Skeletal muscle cell (primary cell): ENCODE data around the gene SCN9A.
"Not testable (repeated sequence)": the region's sequence is repeated elsewhere in the genome, so short reads cannot be mapped to it uniquely, and the experiment has no call there.

ENCODE experiments used
- DNase-seq: peaks from one replicate; pipeline ENCODE4 v3.0.0-alpha.2; 2010; ENCODE audit warnings: low read depth
- H3K4me3 ChIP-seq: 2 replicates; pipeline ENCODE4 v1.5.1; 2011; ENCODE audit warnings: low read depth, mild to moderate bottlenecking, control low read depth, low read length, moderate library complexity

Gene SCN9A

GRCh38 chr2:166376873-166377272 lies 1.1 kb upstream of the SCN9A start:
- DNase-seq = no peak

GRCh38 chr2:166376488-166376828 lies 714 bp upstream of the SCN9A start:
- DNase-seq = no peak
- H3K4me3 ChIP-seq = peak overlapping the region; percentile 56

More at GRCh38 chr2:166376873-166377272, 1.1 kb upstream of the SCN9A start:
- H3K4me3 ChIP-seq = peak overlapping the region; percentile 56

- H3K4me3 ChIP-seq = peak overlapping the region; percentile 56
- DNase-seq = no peak
These were observed 479 bp downstream of the SCN9A start for GRCh38 chr2:166375195-166375735.

GRCh38 chr2:166373951-166374350 lies 1.8 kb downstream of the SCN9A start:
- DNase-seq = peak; percentile 80
- peak overlapping the region; percentile 17 for H3K4me3 ChIP-seq

- DNase-seq = no peak
- H3K4me3 ChIP-seq = no peak overlapping the region
These were observed 2.2 kb downstream of the SCN9A start for GRCh38 chr2:166373539-166373938.

GRCh38 chr2:166373105-166373504 lies 2.6 kb downstream of the SCN9A start:
- no peak overlapping the region for H3K4me3 ChIP-seq
- DNase-seq = no peak

GRCh38 chr2:166372046-166372445 lies 3.7 kb downstream of the SCN9A start:
- DNase-seq = no peak
- no peak overlapping the region for H3K4me3 ChIP-seq

GRCh38 chr2:166365803-166366420 lies 9.8 kb downstream of the SCN9A start:
- H3K4me3 ChIP-seq = no peak overlapping the region
- DNase-seq = no peak

- no peak overlapping the region for H3K4me3 ChIP-seq
- DNase-seq = no peak
These were observed 10.5 kb downstream of the SCN9A start for GRCh38 chr2:166365239-166365638.

GRCh38 chr2:166364476-166365161 lies 11.1 kb downstream of the SCN9A start:
- H3K4me3 ChIP-seq = no peak overlapping the region
- DNase-seq = no peak

GRCh38 chr2:166361351-166362153 lies 14.2 kb downstream of the SCN9A start:
- no peak overlapping the region for H3K4me3 ChIP-seq
- no peak for DNase-seq

- no peak for DNase-seq
- no peak overlapping the region for H3K4me3 ChIP-seq
These were observed 14.8 kb downstream of the SCN9A start for GRCh38 chr2:166360906-166361305.

GRCh38 chr2:166360426-166360825 lies 15.3 kb downstream of the SCN9A start:
- no peak for DNase-seq
- no peak overlapping the region for H3K4me3 ChIP-seq

- not testable (repeated sequence) for DNase-seq, H3K4me3 ChIP-seq
These were observed 17.8 kb downstream of the SCN9A start for GRCh38 chr2:166357950-166358321.

GRCh38 chr2:166357068-166357949 lies 18.4 kb downstream of the SCN9A start:
- H3K4me3 ChIP-seq = no peak overlapping the region
- no peak for DNase-seq

GRCh38 chr2:166351319-166351718 lies 24.4 kb downstream of the SCN9A start:
- H3K4me3 ChIP-seq = no peak overlapping the region
- DNase-seq = no peak

- DNase-seq = no peak
- H3K4me3 ChIP-seq = no peak overlapping the region
These were observed 25.2 kb downstream of the SCN9A start for GRCh38 chr2:166350525-166350924.

GRCh38 chr2:166344286-166345113 lies 31.2 kb downstream of the SCN9A start:
- DNase-seq = peak; percentile 67
- no peak overlapping the region for H3K4me3 ChIP-seq

- H3K4me3 ChIP-seq = no peak overlapping the region
- no peak for DNase-seq
These were observed 32.3 kb downstream of the SCN9A start for GRCh38 chr2:166343467-166343866.
